OCI-LY1 (cell line): ENCODE results near the gene C16orf74.

Source experiments
- EZH2 ChIP-seq: fragments of 200-600 bp; sonication (generic), shearing (Covaris generic); IDR thresholded peaks from 2 replicates; pipeline ENCODE4 v1.8.0; 2017; ENCODE audit warnings: borderline replicate concordance, mixed run types, mild to moderate bottlenecking, antibody characterized with exemption, low read length, moderate library complexity, mixed read lengths
- TF ChIP-seq, protein P1 (sequence below): fragments of 200-600 bp; sonication (generic), shearing (Covaris generic); IDR thresholded peaks from 2 replicates; pipeline ENCODE4 v1.5.1; 2017; ENCODE audit warnings: mild to moderate bottlenecking, antibody characterized with exemption, low read length, moderate library complexity, mixed read lengths

- TF ChIP-seq, protein P1, sequence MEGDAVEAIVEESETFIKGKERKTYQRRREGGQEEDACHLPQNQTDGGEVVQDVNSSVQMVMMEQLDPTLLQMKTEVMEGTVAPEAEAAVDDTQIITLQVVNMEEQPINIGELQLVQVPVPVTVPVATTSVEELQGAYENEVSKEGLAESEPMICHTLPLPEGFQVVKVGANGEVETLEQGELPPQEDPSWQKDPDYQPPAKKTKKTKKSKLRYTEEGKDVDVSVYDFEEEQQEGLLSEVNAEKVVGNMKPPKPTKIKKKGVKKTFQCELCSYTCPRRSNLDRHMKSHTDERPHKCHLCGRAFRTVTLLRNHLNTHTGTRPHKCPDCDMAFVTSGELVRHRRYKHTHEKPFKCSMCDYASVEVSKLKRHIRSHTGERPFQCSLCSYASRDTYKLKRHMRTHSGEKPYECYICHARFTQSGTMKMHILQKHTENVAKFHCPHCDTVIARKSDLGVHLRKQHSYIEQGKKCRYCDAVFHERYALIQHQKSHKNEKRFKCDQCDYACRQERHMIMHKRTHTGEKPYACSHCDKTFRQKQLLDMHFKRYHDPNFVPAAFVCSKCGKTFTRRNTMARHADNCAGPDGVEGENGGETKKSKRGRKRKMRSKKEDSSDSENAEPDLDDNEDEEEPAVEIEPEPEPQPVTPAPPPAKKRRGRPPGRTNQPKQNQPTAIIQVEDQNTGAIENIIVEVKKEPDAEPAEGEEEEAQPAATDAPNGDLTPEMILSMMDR, result no peak
- no peak for TF ChIP-seq EZH2
Observed at GRCh38 chr16:85755929-85756768, 5.3 kb upstream of the C16orf74 start.
